ENCODE measurements around the gene HMCN2. TPM values are rescaled to one million over a fixed set of nuclear protein-coding genes. Genes with fewer than 3 reads are reported as not detected.

Gene HMCN2
- total RNA-seq, 1 donor from 2014 or later, result 7.3 TPM

DNA sequence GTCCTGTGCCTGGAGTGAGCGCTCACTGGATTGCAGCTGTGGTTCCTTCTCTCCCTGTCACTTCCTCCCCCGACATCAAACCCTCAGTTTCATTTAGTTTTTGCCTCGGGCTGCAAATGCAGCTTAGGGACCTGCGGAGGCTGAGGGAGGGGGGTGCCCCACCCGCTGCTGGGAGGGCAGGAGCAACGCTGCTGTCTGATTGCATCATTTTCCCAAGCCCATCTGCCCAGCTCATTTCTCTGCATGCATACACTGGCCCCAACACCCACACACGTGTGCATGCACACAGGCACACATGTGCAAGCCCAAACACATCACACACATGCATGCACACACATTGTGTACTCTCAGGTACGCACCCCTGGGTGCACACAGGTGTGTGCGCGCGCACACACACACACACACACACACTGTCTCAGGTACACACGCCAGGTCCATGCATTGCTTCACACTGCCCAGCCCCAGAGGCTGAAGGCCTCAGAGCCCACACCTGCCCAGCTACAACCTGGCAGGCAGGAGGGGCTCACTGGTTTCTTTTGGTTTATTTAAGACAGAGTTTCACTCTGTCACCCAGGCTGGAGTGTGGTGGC, 182.6 kb downstream of the HMCN2 start:
- ATAC-seq, result no peak
- intact Hi-C loops (cut with micrococcal nuclease), result no loop called here
- no peak for DNase-seq

GRCh38 chr9:130448771-130449603, 183.4 kb downstream of the HMCN2 start:
- intact Hi-C loops (cut with micrococcal nuclease), result no loop called here
- DNase-seq (no peak), ATAC-seq (no peak)

GRCh38 chr9:130450344-130451003, 184.9 kb downstream of the HMCN2 start:
- intact Hi-C loops (cut with micrococcal nuclease), result no loop called here
- ATAC-seq (no peak), DNase-seq (no peak)

GRCh38 chr9:130451004-130451390, 185.4 kb downstream of the HMCN2 start:
- intact Hi-C loops (cut with micrococcal nuclease), result no loop called here
- DNase-seq (no peak), ATAC-seq (no peak)

GRCh38 chr9:130451509-130452388, 186.2 kb downstream of the HMCN2 start:
- intact Hi-C loops (cut with micrococcal nuclease), result no loop called here
- ATAC-seq, result peak; percentile 75
- peak; percentile 90 for DNase-seq

DNA sequence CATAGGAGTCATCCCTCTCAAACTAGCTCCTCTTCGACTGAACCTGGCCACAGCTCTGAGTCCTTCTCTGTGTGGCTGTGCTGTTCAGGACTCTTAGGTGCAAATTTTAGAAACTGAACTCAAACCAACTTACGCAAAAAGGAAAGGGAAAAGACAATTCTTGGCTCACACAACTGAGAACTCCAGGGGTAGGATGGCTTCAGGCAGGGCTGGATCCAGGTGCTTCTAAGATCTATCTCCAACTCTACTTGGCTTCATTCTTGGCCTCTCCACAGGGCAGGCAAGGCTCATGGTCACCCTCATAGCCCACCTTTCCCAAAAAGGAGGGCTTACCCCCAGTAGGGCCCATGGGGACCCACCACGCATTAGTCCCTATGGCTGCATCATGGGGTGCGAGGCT, 187.3 kb downstream of the HMCN2 start:
- no peak for ATAC-seq
- intact Hi-C loops (cut with micrococcal nuclease), result no loop called here
- DNase-seq, result no peak

- intact Hi-C loops (cut with micrococcal nuclease), result no loop called here
- DNase-seq, result peak; percentile 79
- peak; percentile 31 for ATAC-seq
These were observed 187.9 kb downstream of the HMCN2 start for GRCh38 chr9:130453487-130453886.

GRCh38 chr9:130454096-130454811, 188.7 kb downstream of the HMCN2 start:
- intact Hi-C loops (cut with micrococcal nuclease), result no loop called here
- ATAC-seq (no peak), DNase-seq (no peak)

GRCh38 chr9:130454812-130455325, 189.3 kb downstream of the HMCN2 start:
- no peak for ATAC-seq
- DNase-seq, result no peak
- intact Hi-C loops (cut with micrococcal nuclease), result no loop called here

DNA sequence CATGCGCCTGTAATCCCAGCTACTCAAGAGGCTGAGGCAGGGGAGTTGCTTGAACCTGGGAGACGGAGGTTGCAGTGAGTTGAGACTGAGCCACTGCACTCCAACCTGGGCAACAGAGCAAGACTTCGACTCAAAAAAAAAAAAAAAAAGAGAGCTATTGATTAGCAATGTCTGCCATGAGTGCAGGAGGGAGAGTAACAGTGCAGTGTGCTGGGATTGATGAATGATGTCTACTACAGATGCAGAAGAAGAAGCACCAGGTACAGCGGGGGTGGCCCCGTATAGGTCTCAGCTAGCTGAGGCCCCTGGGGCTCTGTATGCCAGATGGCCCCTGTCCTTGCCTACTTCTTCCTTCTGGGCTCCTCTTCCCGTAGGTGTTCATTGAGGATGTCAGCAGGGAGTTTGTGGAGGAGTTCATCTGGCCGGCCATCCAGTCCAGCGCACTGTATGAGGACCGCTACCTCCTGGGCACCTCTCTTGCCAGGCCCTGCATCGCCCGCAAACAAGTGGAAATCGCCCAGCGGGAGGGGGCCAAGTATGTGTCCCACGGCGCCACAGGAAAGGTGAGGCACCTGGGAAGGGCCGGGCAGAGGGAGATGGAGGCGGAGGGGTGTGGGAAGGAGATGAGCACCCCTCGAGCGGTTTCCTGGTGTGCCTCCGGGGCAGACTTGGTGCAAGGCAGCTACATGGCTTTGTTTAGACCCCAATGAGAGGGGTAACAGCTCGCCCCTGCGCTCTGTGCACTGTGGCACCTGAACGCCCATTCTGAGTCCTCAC, 192.7 kb downstream of the HMCN2 start:
- intact Hi-C loops (cut with micrococcal nuclease), result no loop called here
- ATAC-seq (no peak), DNase-seq (no peak)

GRCh38 chr9:130458804-130459067, 193.2 kb downstream of the HMCN2 start:
- intact Hi-C loops (cut with micrococcal nuclease), result no loop called here

DNA sequence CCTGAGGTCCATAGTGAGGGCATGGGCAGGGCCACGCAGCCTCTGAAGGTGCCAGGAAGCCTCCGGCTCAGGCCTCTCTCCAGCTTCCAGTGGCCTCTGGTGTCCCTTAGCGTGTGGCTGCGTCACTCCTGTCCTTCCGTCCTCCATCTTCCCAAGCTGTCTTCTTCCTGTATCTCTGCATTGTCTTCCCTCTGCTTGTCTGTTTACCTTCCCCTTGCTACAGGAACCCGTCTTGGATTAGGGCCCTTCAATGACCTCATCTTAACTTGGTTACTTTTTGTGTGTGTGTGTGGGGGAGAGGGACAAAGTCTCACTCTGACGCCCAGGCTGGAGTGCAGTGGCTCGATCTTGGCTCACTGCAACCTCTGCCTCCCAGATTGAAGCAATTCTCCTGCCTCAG, 193.6 kb downstream of the HMCN2 start:
- intact Hi-C loops (cut with micrococcal nuclease), result no loop called here
- DNase-seq (no peak), ATAC-seq (no peak)

More at GRCh38 chr9:130458804-130459067, 193.2 kb downstream of the HMCN2 start:
- ATAC-seq (no peak), DNase-seq (no peak)

DNA sequence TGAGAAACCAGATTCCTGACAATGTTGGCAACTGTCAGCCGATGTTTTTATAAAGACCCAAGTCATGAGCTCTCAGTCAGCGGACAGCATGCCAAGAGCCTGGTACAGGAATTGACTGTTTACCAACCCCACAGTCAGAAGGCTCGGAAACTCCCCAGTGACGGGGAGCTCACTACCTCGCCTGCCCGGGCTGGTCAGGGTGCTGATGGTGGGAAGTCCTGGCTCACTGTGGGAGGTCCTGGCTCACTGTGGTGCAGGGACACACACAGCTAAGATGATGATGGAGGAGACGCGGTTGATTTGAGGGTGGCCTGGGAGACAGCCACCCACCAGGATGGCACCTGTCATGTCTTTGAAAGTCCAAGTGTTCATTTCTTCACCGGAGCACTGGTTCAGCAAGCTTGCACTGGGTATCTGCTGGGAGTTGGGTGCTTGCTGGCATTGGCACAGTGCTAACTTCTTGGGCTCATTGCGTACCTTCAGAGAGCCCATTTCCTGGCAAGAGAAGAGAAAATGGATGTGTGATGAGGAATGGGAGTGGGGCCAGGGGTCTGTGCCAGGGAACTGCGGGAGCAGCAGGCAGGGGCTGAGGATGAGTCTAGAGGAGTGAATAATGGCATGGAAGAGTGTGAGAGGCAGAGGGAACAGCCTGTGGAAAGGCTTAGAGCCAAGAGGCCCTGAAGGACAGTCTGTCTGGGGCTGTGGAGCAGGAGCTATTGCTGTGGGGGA, 194.5 kb downstream of the HMCN2 start:
- no peak for DNase-seq
- intact Hi-C loops (cut with micrococcal nuclease), result loop anchor here (5.0 kb wide), 1 partner anchor 222 kb away; no protein-coding TSS in a partner anchor
- ATAC-seq, result peak; percentile 45

DNA sequence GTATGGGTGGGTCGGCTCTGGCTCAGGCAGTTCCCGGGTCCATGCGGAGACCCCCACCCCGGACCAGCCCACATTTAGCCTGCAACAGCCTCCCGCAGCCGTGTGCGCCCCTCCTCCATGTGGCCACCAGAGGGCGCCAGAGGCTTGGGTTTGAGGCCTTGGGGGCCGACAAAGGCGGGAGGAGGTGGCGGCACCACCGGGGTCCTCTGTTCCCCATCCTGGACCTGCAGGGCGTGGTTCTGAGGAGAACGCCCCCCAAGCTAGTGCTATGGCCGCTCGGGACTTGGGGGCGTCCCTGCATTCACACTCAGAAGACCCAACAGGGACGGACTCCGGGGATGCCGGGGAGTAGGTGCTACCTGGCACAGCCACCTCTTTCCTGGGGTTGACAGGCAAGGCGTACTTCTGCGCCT, 195.7 kb downstream of the HMCN2 start:
- intact Hi-C loops (cut with micrococcal nuclease), result loop anchor here (5.0 kb wide), 1 partner anchor 221 kb away; no protein-coding TSS in a partner anchor
- ATAC-seq (peak; percentile 61), DNase-seq (peak; percentile 83)

- intact Hi-C loops (cut with micrococcal nuclease), result loop anchor here (5.0 kb wide), 1 partner anchor 221 kb away; no protein-coding TSS in a partner anchor
- DNase-seq (no peak), ATAC-seq (no peak)
These were observed 196.2 kb downstream of the HMCN2 start for GRCh38 chr9:130461731-130462130.

- no peak for ATAC-seq
- DNase-seq, result no peak
- intact Hi-C loops (cut with micrococcal nuclease), result loop anchor here (5.0 kb wide), 1 partner anchor 219 kb away; no protein-coding TSS in a partner anchor
These were observed 197.4 kb downstream of the HMCN2 start for GRCh38 chr9:130462685-130463540.

All from left ventricle myocardium superior (tissue), 1 donor.